HG02678 (cell line): Measurements from ENCODE around the gene ELP5.

ENCODE experiments used
- ATAC-seq: cut with Tn5 transposase; IDR thresholded peaks from one replicate; pipeline ENCODE4 v1.9.1; 2021; ENCODE audit warnings: mild to moderate bottlenecking, moderate library complexity; ENCODE audit not compliant: unreplicated experiment

Gene ELP5

GRCh38 chr17:7282752-7283321 is 30.8 kb downstream of the ELP5 start:
- no peak for ATAC-seq

GRCh38 chr17:7283471-7284216 is 31.6 kb downstream of the ELP5 start:
- no peak for ATAC-seq

- no peak for ATAC-seq
These were observed 32.9 kb downstream of the ELP5 start for GRCh38 chr17:7284911-7285310.

DNA sequence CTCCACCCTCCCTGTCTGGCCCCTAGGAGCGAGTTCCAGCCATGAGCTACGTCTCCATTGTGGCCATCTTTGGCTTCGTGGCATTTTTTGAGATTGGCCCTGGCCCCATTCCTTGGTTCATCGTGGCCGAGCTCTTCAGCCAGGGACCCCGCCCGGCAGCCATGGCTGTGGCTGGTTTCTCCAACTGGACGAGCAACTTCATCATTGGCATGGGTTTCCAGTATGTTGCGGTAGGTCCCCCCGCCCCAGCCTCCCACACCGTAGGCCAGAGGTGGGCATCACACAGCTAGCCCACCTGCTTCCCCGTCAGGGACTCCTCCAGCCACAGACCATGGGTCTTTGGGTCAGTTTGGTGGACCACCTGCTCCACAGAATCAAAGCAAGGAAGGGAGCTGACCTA is 33.7 kb downstream of the ELP5 start:
- ATAC-seq: no peak

DNA sequence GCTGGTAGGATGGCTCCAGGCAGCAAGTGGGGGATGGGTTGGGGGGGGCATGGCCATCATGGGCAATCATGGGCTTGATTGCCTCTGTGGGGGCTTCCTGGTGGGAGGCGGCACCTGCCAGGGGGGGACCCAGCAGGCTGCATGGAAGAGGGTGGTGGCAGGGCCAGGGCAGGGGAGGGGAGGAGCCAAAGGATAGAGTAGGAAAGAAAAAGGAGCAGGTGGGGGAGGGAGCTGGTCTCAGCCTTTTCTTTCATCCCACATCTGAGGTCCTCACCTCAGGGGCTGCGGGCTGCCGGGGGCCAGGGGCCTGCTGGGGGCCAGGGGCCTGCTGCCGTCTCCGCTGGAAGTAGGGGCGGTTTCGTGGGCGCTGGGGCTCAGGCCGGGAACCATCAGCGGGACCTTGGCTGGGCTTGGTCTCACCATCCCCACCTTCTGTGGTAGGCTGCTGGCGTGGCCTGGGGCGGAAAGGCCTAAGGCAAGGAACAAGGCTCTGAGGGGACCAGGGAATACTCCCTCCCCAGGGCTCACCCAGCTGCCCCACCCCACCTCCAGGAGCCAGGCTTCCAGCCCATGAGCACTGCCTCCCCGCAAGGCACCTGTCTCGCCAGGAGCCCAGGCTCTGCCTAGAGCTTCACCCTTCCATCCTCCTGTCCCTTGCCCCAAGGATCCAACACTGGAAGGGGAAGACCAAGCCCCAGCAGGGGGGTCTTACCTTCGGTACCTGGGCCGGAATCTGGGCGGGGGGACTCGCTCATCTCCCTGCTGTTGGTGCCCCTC is 37.4 kb downstream of the ELP5 start:
- ATAC-seq: no peak

DNA sequence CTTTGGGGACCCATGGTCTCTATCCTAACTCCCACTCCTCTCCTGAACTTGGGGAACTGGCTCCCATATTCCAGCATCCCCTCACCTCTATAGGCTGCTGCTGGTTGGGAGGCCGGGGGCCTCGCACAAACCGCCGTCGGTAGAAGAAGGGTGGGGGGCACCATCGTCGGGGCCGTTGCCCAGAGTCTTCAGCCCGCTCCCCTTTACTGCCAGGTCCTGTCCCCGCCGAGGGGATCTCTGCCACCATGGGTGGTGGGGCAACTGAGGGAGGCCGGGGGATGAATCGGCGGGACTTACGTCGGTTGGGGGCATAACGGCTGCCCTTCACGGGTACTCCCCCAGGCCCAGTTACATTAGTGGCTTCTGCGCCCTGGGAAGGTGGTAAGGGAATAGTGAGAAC is 38.2 kb downstream of the ELP5 start:
- no peak for ATAC-seq

DNA sequence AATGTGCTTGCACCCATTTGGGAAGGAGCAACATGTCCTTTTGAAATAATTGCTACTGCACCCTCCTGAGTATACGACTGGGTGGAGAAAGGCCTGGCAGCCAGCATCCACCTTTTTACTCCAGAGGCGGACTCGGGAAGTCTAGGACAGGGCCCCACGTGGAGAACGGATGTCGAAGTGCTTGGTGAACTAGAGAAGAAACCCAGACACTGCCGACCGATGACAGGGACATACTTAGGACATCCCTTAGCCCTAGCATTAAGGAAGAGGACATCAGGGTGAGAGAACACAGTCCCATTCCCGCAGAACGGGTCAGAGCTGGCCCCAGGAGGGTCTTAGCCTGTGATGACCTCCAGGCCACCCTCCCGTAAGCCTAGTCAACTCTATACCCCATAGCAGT is 38.7 kb downstream of the ELP5 start:
- ATAC-seq: no peak

GRCh38 chr17:7292194-7292593 is 40.2 kb downstream of the ELP5 start:
- no peak for ATAC-seq

- no peak for ATAC-seq
These were observed 40.7 kb downstream of the ELP5 start for GRCh38 chr17:7292729-7293128.

- ATAC-seq: no peak
These were observed 41.1 kb downstream of the ELP5 start for GRCh38 chr17:7293159-7293558.

GRCh38 chr17:7293816-7294613 is 42.0 kb downstream of the ELP5 start:
- no peak for ATAC-seq

- ATAC-seq: no peak
These were observed 42.7 kb downstream of the ELP5 start, which contains the start of gene YBX2 for GRCh38 chr17:7294614-7295153. Gene YBX2, minus strand, starts transcription at chr17:7294639. Its CDS starts 139 bp downstream, at chr17:7294500.

DNA sequence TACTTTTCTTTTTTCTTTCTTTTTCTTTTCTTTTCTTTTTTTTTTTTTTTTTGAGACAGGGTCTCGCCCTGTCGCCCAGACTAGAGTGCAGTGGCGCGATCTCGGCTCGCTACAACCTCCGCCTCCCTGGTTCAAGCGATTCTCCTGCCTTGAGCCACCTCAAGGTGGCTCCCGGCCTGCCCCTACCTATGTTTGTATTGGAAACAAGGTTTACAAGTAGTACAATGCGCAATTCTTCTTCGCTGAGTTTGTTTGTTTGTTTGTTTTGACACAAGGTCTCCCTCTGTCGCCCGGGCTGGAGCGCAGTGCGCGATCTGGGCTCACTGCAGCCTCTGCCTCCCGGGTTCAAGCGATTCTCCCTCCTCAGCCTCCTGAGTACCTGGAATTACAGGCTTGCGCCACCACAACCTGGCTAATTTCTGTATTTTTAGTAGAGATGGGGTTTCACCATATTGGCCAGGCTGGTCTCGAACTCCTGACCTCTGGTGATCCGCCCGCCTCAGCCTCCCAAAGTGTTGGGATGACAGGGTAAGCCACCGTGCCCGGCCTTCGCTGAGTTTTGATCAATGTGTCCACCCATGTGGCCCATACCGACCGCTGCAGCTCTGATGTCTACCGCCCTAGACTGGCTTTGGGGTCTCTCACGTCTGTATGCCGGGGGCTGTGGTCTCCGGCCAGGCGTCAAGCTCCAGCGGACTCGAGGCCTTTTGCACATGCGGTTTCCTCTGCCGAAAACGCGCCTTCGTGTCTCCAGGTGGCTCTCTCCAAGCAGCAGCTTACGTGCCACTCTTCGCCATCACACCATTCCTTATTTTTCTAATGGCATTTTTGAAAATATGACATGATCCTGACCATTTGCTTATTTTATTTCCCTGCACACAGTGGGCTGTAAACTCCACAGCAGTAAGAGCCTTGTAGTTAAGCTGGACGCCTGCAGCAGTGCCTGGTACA is 43.5 kb downstream of the ELP5 start:
- ATAC-seq: no peak

DNA sequence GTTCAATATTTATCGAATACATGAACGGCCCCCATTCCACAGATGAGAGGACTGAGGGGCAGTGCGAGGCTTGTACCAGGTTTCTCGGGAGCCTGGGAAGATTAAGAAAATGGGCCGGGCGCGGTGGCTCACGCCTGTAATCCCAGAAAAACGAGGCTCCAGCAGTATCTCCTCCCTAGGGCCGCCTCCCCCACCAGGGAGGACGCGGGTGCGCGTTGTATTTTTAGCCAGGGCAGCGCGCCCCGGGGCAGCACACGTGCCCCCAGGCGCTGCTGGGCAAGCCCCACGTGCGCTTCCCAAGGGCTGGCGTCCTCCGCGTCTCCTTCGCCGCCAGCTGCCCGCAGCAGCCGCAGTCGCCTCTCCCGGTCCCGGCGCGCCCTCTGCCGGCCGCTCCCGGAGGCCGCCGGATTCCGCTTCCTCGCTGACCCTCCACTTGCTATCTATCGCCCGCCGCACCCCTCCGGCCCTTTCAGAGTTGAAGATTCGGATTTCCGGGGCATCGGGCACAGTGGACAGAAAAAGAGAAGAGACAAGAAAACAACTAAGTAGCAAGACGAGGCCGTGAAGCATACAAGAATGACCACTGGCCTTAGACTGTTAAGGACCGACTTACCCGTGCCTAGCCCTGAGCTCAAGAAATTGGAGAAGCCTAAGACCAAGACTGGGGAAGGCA is 44.3 kb downstream of the ELP5 start:
- peak; percentile 45 for ATAC-seq

DNA sequence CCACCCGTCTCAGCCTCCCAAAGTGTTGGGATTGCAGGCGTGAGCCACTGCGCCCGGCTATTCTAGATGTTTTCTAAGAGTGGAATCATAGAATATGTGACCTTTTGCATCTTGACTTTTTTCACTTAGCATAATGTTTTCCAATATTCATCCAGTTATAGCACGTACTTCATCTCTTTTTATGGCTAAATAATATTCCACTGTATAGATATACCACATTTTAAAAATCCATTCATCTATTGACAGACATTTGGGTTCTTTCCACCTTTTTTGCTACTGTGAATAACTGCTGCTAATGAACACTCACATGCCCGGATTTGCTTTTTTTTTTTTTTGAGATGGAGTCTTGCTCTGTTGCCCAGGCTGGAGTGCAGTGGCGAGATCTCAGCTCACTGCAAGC is 52.2 kb downstream of the ELP5 start:
- ATAC-seq: no peak

- peak; percentile 70 for ATAC-seq
These were observed 55.1 kb downstream of the ELP5 start, which contains the start of gene EIF5A for GRCh38 chr17:7306911-7307685. Gene EIF5A, plus strand, starts transcription at chr17:7307628. Its CDS starts 2,008 bp downstream, at chr17:7309636.

GRCh38 chr17:7307686-7308624 is 55.9 kb downstream of the ELP5 start:
- peak; percentile 1 for ATAC-seq
